ENCODE results near the gene SLC9C1. TPM values are rescaled to one million over a fixed set of nuclear protein-coding genes. Genes with fewer than 3 reads are reported as not detected.
"Not testable (repeated sequence)": the region's sequence is repeated elsewhere in the genome, so short reads cannot be mapped to it uniquely, and the experiment has no call there.

SLC9C1 gene
- total RNA-seq, 1 donor from 2014 or later: not detected

DNA sequence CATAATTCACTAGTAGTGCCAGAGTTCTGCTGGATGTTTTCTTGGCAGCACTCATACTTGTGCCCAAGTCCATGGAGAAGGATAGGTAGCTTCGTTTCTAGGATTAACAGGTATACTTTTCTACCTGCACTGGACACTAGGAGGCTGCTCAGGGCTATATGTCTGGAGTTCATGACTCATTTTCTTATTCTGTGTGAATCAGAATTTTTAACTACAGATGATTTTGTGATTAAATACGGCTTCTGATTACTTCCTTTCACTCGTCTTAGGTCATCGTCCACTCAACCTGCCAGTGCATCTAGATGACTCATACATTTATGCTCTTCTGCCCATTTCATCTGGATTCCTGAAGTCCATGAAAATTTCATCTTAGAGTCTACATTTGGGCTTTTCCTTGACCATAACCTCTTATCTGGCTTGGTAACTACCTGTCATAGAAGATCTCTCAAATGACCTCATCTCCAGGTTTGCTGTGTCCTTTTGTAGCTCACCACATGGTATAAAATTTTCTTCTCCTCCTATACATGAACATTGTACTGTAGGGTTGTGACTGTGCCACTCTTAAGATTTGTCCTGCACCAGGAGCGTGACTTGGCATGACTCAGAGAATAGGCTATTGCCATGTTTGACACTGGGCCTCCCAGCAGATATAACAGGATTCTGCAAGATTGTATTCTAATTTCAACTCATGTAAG, 94.2 kb downstream of the SLC9C1 start:
- intact Hi-C loops (cut with micrococcal nuclease): no loop called here

- intact Hi-C loops (cut with micrococcal nuclease): no loop called here
These were observed 96.9 kb downstream of the SLC9C1 start for GRCh38 chr3:112197131-112197530.

DNA sequence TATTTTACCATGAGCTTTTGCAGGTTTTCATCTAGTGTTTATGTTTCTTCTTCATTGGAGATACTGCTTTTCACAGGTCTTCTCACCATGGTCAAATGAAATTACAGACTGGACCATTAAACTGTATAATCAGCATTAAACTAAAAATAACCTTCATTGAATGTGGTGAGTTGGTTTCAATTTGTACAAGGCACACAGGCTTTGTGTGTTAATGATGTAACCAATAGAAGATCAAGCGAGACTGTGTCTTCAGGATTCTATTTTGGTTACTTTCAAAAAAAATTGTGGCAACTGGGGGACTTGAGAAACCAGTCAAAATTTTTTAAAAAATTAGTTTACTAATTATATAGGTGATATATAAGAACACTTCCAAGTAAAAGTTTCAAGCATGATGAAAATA, 106.7 kb downstream of the SLC9C1 start:
- intact Hi-C loops (cut with micrococcal nuclease): no loop called here

DNA sequence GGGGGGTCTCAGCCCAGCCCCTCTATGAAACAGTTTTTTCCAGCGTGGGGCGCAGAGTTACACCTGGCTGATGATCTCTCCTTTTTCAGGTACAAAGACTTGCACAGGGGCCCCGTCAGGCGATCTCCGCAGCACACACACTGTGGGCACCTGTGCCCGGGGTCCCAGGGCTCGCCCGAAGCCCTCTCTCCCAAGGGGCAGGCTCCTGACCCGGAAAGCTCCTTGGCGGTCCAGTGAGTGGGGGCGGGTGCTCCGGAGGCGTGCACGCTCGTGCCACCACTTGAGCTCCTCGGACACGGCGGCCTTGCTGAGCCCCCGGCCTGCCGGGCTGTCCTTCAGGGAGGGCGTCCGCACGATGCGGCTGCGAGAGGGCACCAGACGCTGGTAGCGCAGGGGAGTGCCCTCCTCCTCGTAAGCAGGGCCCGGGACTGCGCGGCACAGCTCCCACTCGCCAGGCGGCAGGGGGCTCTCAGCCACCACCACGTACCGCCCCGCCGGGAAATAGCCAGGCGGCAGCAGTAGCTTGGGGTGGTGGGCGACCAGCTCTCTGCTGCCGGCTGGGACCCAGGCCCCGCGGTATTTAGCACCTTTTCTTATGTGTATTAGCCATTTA, 108.5 kb downstream of the SLC9C1 start:
- intact Hi-C loops (cut with micrococcal nuclease): not testable (repeated sequence)

DNA sequence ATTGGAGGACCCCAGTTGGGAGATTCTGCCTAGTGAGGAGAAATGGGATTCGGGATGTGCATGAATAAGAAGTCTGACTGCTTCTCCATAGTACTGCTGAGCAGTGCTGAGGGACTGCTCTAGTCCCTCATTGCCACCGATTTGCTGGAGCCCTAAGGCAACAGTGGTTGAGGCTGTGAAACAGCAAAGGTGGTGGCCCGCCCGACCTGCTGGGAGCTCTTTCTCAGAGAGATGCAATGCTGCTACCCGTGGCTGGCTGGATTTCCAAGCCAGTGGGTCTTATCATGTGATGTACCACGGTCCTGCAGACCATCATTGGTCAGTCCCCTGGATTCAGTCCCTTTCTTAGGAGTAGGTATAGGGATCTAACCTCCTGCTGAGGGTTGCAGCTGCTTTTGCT, 118.4 kb downstream of the SLC9C1 start:
- intact Hi-C loops (cut with micrococcal nuclease): no loop called here

DNA sequence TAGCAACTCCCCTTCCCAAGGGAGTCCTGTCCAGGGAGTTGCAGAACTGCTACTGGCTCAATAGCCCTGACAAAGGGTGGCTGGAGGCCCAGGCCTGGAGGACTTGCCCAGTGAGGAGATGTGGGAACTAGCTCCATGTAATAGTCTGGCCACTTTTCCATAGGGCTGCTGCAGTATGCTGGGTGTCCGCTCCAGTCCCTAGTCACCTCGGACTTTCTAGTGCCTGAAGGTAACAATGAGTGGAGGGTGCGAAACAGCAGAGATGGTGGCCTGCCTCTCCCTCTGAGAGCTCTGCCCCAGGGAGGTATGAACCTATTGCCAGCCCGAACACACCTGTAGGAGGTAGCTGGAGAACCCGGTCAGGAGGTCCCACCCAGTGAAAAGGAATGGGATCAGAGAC, 119.0 kb downstream of the SLC9C1 start:
- intact Hi-C loops (cut with micrococcal nuclease): no loop called here

GRCh38 chr3:112171144-112171543, 122.9 kb downstream of the SLC9C1 start:
- intact Hi-C loops (cut with micrococcal nuclease): no loop called here

DNA sequence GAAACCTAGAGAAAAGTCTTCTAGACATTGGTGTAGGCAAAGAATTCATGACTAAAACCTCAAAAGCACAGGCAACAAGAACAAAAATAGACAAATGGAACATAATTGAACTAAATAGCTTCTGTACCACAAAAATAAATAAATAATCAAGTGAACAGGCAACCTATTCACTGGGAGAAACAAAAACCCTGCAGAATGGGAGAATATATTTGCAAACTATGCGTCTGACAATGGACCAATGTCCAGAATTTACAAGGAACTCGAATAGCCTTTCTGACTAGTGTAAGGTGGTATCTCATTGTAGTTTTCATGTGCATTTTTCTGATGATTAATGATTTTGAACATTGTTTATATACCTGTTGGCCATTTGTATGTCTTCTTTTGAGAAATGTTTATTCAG, 124.0 kb downstream of the SLC9C1 start:
- intact Hi-C loops (cut with micrococcal nuclease): no loop called here

GRCh38 chr3:112167758-112168157, 126.3 kb downstream of the SLC9C1 start:
- intact Hi-C loops (cut with micrococcal nuclease): no loop called here

DNA sequence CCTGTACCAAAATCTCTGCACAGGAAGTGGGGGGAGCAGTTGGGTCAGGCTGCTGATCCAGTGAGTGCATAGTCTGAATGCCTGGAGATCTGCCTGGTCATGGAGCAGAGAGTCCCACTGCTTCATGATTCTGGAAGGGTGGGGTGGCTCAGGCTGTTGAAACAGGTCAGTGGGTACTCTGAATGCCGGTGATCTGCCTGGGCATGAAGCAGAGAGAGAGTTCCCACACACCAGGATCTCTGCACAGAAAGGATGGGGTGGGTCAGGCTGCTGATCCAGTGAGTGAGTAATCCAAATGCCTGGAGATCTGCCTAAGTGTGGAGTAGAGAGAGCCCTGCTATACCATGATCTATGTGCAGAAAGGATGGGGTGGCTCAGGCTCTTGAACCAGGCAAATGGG, 144.9 kb downstream of the SLC9C1 start:
- intact Hi-C loops (cut with micrococcal nuclease): no loop called here

DNA sequence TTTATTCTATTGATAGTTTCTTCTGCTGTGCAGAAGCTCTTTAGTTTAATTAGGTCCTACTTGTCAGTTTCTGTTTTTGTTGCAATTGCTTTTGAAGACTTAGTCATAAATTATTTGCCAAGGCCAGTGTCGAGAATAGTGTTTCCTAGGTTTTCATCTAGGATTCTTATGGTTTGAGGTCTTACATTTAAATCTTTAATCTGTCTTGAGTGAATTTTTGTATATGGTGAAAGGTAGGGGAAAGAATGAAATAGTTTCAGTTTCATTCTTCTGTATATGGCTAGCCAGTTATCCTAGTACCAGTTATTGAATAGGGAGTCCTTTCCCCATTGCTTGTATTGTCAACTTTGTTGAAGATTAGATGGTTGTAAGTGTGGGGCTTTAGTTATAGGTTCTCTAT, 150.3 kb downstream of the SLC9C1 start:
- intact Hi-C loops (cut with micrococcal nuclease): no loop called here

DNA sequence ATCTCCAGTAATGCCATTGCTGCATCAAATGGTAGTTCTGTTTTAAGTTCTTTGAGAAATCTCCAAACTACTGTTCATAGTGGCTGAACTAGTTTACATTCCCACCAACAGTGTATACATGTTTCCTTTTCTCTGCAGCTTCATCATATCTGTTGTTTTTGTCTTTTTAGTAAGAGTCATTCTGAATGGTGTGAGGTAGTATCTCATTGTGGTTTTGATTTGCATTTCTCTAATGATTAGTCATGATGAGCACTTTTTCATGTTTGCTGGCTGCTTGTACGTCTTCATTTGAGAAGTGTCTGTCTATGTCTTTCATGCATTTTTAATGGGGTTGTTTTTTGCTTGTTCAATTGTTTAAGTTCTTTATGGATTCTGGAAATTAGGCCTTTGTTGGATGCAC, 150.8 kb downstream of the SLC9C1 start:
- intact Hi-C loops (cut with micrococcal nuclease): no loop called here

DNA sequence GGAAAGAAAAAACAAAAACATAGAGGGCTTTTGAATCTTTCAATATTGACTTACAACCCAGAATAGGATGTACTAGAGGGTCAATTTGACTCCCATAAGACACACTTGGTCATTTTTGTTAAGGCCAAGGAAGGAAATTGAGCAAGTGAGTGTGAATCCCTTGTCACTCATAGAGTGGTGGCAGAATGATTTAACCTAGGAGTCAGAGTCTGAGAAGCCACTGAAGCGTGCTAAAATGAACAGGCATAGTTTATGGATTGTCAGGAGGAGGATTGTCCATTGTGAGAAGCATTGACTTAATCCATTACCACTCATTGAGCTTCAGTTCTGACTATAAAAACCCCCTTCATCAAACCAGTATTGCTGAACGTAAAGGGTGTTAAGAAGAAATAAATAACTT, 152.7 kb downstream of the SLC9C1 start:
- intact Hi-C loops (cut with micrococcal nuclease): no loop called here

DNA sequence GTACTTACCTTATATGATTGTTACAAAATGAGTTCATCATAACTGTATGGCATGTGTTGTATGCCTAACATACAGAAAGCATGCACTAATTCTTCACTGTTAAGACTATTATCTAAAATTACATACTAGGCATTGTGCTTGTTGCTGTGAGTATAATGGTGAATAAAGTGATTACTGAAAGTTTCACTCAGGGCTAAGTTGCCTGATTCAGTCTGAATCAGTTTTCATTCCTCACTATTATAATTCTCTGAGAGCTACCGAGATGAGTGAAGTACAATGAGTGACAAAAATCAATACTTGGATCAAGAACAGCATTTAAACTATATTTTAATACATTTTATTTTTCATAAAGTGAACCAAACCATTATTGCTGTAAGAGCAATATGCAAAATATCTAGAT, 153.4 kb downstream of the SLC9C1 start:
- intact Hi-C loops (cut with micrococcal nuclease): no loop called here

GRCh38 chr3:112138219-112138969, 155.6 kb downstream of the SLC9C1 start:
- intact Hi-C loops (cut with micrococcal nuclease): loop anchor here (5.0 to 10.0 kb wide), 3 partner anchors 159 to 836 kb away; partner anchors contain the start of gene CD200R1

GRCh38 chr3:112137781-112138180, 156.2 kb downstream of the SLC9C1 start:
- intact Hi-C loops (cut with micrococcal nuclease): loop anchor here (1.0 to 10.0 kb wide), 5 partner anchors 8 to 837 kb away; partner anchors contain the start of gene CD200R1

GRCh38 chr3:112136959-112137693, 156.9 kb downstream of the SLC9C1 start:
- intact Hi-C loops (cut with micrococcal nuclease): loop anchor here (1.0 to 10.0 kb wide), 5 partner anchors 8 to 838 kb away; partner anchors contain the start of gene CD200R1

DNA sequence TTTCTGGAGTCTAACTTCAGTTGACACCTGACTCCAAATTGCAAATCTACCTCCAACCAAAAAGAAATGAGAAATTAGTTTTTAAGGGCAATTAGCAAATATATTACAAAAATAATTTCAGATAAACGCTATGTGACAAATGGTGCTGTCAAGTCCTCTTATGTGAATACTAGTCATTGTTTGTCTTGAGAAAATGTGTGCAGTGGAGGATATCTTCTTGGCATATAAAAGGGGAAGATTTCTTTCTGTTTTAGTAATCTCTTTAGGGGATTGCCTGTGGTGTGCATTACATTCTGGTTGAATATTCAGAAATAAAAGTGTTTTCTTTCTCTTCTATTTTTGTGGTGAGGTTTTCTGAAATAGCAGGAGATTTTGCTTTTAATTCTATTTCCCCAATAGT, 158.0 kb downstream of the SLC9C1 start:
- intact Hi-C loops (cut with micrococcal nuclease): loop anchor here (2.0 to 10.0 kb wide), 4 partner anchors 161 to 839 kb away; partner anchors contain the start of gene CD200R1

- intact Hi-C loops (cut with micrococcal nuclease): loop anchor here (2.0 to 10.0 kb wide), 6 partner anchors 14 to 840 kb away; partner anchors contain the start of gene CD200R1
These were observed 159.5 kb downstream of the SLC9C1 start for GRCh38 chr3:112134335-112135124.

- intact Hi-C loops (cut with micrococcal nuclease): loop anchor here (2.0 to 10.0 kb wide), 4 partner anchors 13 to 841 kb away; partner anchors contain the start of gene CD200R1
These were observed 160.2 kb downstream of the SLC9C1 start for GRCh38 chr3:112133626-112134334.
